HCT116 (cell line): Measurements from ENCODE around the gene MED13L. TPM values are rescaled to one million over a fixed set of nuclear protein-coding genes. Genes with fewer than 3 reads are reported as not detected.

Experiments used
- ATAC-seq: fragments of 200-7000 bp; cut with Tn5 transposase; 2 replicates; pipeline ENCODE4 v1.9.1; 2020; ENCODE audit warnings: mild to moderate bottlenecking, moderate library complexity
- BruUV-seq: library from RNA; stranded (reverse); fragments of 400-500 nt; replicated peaks from 2 replicates; lab custom pipeline; 2021; lab: Mats Ljungman, UMichigan
- CTCF ChIA-PET: fragments of 300-600 bp; sonication (Branson Sonifier 250); formaldehyde crosslinking; loops from one replicate; lab custom pipeline; 2021; ENCODE audit warnings: antibody characterized with exemption; lab: Charles Lee
- POLR2A ChIA-PET: fragments of 300-600, 350-600 bp; sonication (Branson Sonifier 250); formaldehyde crosslinking; loops from one replicate; lab custom pipeline; 2021; ENCODE audit warnings: antibody characterized with exemption; lab: Charles Lee
- RAD21 ChIA-PET, 2 experiments: fragments of 300-600 bp; sonication (Branson Sonifier 250); formaldehyde crosslinking; loops; one replicate each; lab custom pipeline; 2023; ENCODE audit warnings: low total read pairs in 2 of 2; ENCODE audit not compliant: uncharacterized antibody in 2 of 2, unreplicated experiment in 2 of 2, low non-redundant PET in 1 of 2; lab: Charles Lee
- DNase-seq: peaks from one replicate; pipeline ENCODE4 v3.0.0-alpha.2; 2010; ENCODE audit warnings: low read depth, low spot score
- H2AFZ ChIP-seq: fragments of 200-600 bp; shearing (Covaris generic), sonication (generic); 2 replicates; pipeline ENCODE4 v1.6.1; 2017; ENCODE audit warnings: low read depth, mixed run types, mixed read lengths, antibody characterized with exemption, low read length; ENCODE audit not compliant: poor library complexity, severe bottlenecking
- H3K27ac ChIP-seq: 2 replicates; pipeline ENCODE4 v1.5.1; 2012; ENCODE audit warnings: low read depth, low read length
- H3K27me3 ChIP-seq: fragments of 200-600 bp; sonication (generic); 2 replicates; pipeline ENCODE4 v1.6.1; 2016; ENCODE audit warnings: mixed run types, low read length, mixed read lengths; ENCODE audit not compliant: insufficient read depth
- H3K36me3 ChIP-seq, 2 experiments: fragments of 200-500 bp in 1 of 2; fragments of 200-600 bp in 1 of 2; sonication (Bioruptor generic) in 1 of 2; sonication (generic) in 1 of 2; 2 replicates each; pipeline versions ENCODE4 v1.5.1 to v1.6.1; 2014 to 2016; ENCODE audit warnings: low read length in 2 of 2, inconsistent platforms in 1 of 2, mixed read lengths in 1 of 2, mixed run types in 1 of 2; ENCODE audit not compliant: insufficient read depth in 2 of 2, control insufficient read depth in 1 of 2
- H3K4me1 ChIP-seq, 2 experiments: fragments of 200-600 bp in 1 of 2; sonication (generic) in 1 of 2; 2 replicates each; pipeline versions ENCODE4 v1.5.1 to v1.6.1; 2012 to 2017; ENCODE audit warnings: low read length in 2 of 2, inconsistent platforms in 1 of 2, mild to moderate bottlenecking in 1 of 2, mixed read lengths in 1 of 2, mixed run types in 1 of 2, moderate library complexity in 1 of 2; ENCODE audit not compliant: insufficient read depth in 2 of 2, control insufficient read depth in 1 of 2
- H3K4me2 ChIP-seq: fragments of 200-600 bp; sonication (generic); 2 replicates; pipeline ENCODE4 v1.6.1; 2017; ENCODE audit warnings: mixed run types, low read length, mixed read lengths
- H3K4me3 ChIP-seq, 2 experiments: fragments of 200-600 bp in 1 of 2; sonication (generic) in 1 of 2; replicated peaks in 1 of 2; 2 replicates each; pipeline ENCODE4 v1.5.1; 2011 to 2016; ENCODE audit warnings: low read length in 2 of 2, control low read depth in 1 of 2, low read depth in 1 of 2, mild to moderate bottlenecking in 1 of 2, mixed read lengths in 1 of 2, mixed run types in 1 of 2
- H3K79me2 ChIP-seq: fragments of 200-600 bp; sonication (generic); 2 replicates; pipeline ENCODE4 v1.6.1; 2017; ENCODE audit warnings: mild to moderate bottlenecking, mixed run types, low read length, moderate library complexity, mixed read lengths; ENCODE audit not compliant: insufficient read depth
- H3K9ac ChIP-seq: fragments of 200-600 bp; sonication (generic); 2 replicates; pipeline ENCODE4 v1.6.1; 2016; ENCODE audit warnings: low read length, mixed read lengths
- H3K9me2 ChIP-seq: fragments of 200-600 bp; sonication (generic), shearing (Covaris generic); 2 replicates; pipeline ENCODE4 v1.6.1; 2017; ENCODE audit warnings: mixed run types, mild to moderate bottlenecking, moderate library complexity; ENCODE audit not compliant: insufficient read depth
- H3K9me3 ChIP-seq, 2 experiments: fragments of 200-500 bp in 1 of 2; fragments of 200-600 bp in 1 of 2; sonication (Bioruptor generic) in 1 of 2; sonication (generic) in 1 of 2; 2 replicates each; pipeline ENCODE4 v1.6.1; 2014 to 2017; ENCODE audit warnings: low read length in 2 of 2, mixed read lengths in 2 of 2, inconsistent platforms in 1 of 2, low read depth in 1 of 2, mild to moderate bottlenecking in 1 of 2, mixed run types in 1 of 2, moderate library complexity in 1 of 2; ENCODE audit not compliant: control insufficient read depth in 1 of 2, insufficient read depth in 1 of 2
- H4K20me1 ChIP-seq: fragments of 200-600 bp; sonication (generic), shearing (Covaris generic); 2 replicates; pipeline ENCODE4 v1.6.1; 2017; ENCODE audit warnings: mixed run types, mild to moderate bottlenecking, moderate library complexity; ENCODE audit not compliant: insufficient read depth
- EGR1 ChIP-seq: IDR thresholded peaks from 2 replicates; pipeline ENCODE4 v1.6.1; 2012; ENCODE audit warnings: low read depth
- EZH2phosphoT487 ChIP-seq: fragments of 200-600 bp; IDR thresholded peaks from 2 replicates; pipeline ENCODE4 v1.6.1; 2018; ENCODE audit warnings: antibody characterized with exemption, borderline replicate concordance
- FOSL1 ChIP-seq: IDR thresholded peaks from 2 replicates; pipeline ENCODE4 v1.6.1; 2012; ENCODE audit warnings: low read depth
- SRF ChIP-seq: IDR thresholded peaks from 2 replicates; pipeline ENCODE4 v1.6.1; 2012; ENCODE audit warnings: low read depth
- YY1 ChIP-seq: IDR thresholded peaks from 2 replicates; pipeline ENCODE4 v1.6.1; 2011; ENCODE audit warnings: low read length, low read depth, moderate library complexity, mild to moderate bottlenecking; ENCODE audit not compliant: insufficient replicate concordance; ENCODE audit errors: extremely low read depth
- ZNF274 ChIP-seq: fragments of 200-500 bp; sonication (Bioruptor generic); IDR thresholded peaks from 2 replicates; pipeline ENCODE4 v1.6.1; 2014; ENCODE audit warnings: mild to moderate bottlenecking, low read depth, low read length, inconsistent platforms
- intact Hi-C: fragments of 100-400 bp; cut with micrococcal nuclease; formaldehyde crosslinking; loops from 2 replicates; pipeline ENCODE4 v1.10.0; 2022
- total RNA-seq: library from RNA; stranded (reverse); gene quantifications from one replicate; pipeline ENCODE4 v1.2.1, GENCODE V29; 2021; ENCODE audit not compliant: unreplicated experiment
- TF ChIP-seq, protein P1 (sequence below): IDR thresholded peaks from 2 replicates; pipeline ENCODE4 v1.6.1; 2012
- TF ChIP-seq, protein P2 (sequence below): IDR thresholded peaks from 2 replicates; pipeline ENCODE4 v1.6.1; 2012; ENCODE audit warnings: low read depth

MED13L gene
- total RNA-seq, 1 experiment from 2014 or later, result 176 TPM

DNA sequence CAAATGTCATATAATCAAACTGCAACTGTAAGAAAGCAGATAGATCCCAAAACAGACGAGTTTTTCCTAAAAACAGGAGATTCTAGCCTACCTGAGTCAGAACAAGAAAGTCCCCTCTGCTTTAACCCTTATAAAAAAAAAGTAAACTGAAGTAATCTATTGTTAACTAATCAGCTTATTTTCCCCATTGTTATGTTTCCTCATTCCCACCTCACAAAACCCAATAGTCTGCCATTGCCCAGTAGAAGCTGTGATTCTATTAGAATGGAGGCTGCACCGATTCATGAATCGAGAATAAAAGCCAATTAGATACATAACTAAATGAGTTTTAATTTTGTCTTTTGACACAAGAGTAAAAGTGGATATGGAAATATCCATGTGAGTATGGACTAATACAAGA, 115.4 kb downstream of the MED13L start (continued):
- TF ChIP-seq EZH2phosphoT487, result no peak
- no peak for TF ChIP-seq SRF

DNA sequence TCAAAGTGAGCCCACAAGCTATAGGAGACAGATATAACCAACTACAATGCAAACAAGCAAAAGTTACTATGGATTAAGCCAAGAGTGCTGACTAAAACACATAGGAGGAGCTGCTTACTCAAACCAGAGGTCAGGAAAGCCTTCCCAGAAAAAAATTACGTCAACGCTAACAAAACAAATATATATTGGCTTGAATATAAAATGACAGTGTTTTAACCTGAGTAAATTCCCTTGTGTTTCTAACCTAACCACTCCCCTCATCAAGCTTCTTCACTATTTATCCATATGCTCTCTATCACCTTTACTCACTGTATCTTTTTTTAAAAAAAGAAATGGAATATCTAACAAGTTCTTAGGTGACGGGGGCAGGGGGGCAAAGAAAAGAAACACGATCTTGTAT, 115.9 kb downstream of the MED13L start:
- ATAC-seq (no peak), DNase-seq (no peak)
- ChIA-PET RAD21 (no interaction called here), POLR2A (no interaction called here), CTCF (no interaction called here)
- intact Hi-C loops, result no loop called here
- peaks cover 100% of the 10 kb centered on the region for H3K79me2 ChIP-seq
- no TSS peak for BruUV-seq
- no peaks in the 10 kb centered on the region for H3K9me2 ChIP-seq
- no peak overlapping the region for H3K27ac ChIP-seq
- no peak overlapping the region for H3K4me3 ChIP-seq
- no peaks in the 10 kb centered on the region for H3K9me3 ChIP-seq
- no peaks in the 10 kb centered on the region for H3K27me3 ChIP-seq
- H3K4me1 ChIP-seq, result peaks cover 52 to 68% of the 10 kb centered on the region in 2 experiments
- no peak overlapping the region; the same call in 1 of the 2 replicates for H3K4me2 ChIP-seq
- H2AFZ ChIP-seq, result no peak overlapping the region
- H3K9ac ChIP-seq, result no peak overlapping the region
- TF ChIP-seq FOSL1, result no peak
- TF ChIP-seq, protein P1, sequence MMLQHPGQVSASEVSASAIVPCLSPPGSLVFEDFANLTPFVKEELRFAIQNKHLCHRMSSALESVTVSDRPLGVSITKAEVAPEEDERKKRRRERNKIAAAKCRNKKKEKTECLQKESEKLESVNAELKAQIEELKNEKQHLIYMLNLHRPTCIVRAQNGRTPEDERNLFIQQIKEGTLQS, result no peak
- TF ChIP-seq ZNF274, result no peak
- no peak for TF ChIP-seq EGR1
- no peak for TF ChIP-seq YY1
- TF ChIP-seq, protein P2, sequence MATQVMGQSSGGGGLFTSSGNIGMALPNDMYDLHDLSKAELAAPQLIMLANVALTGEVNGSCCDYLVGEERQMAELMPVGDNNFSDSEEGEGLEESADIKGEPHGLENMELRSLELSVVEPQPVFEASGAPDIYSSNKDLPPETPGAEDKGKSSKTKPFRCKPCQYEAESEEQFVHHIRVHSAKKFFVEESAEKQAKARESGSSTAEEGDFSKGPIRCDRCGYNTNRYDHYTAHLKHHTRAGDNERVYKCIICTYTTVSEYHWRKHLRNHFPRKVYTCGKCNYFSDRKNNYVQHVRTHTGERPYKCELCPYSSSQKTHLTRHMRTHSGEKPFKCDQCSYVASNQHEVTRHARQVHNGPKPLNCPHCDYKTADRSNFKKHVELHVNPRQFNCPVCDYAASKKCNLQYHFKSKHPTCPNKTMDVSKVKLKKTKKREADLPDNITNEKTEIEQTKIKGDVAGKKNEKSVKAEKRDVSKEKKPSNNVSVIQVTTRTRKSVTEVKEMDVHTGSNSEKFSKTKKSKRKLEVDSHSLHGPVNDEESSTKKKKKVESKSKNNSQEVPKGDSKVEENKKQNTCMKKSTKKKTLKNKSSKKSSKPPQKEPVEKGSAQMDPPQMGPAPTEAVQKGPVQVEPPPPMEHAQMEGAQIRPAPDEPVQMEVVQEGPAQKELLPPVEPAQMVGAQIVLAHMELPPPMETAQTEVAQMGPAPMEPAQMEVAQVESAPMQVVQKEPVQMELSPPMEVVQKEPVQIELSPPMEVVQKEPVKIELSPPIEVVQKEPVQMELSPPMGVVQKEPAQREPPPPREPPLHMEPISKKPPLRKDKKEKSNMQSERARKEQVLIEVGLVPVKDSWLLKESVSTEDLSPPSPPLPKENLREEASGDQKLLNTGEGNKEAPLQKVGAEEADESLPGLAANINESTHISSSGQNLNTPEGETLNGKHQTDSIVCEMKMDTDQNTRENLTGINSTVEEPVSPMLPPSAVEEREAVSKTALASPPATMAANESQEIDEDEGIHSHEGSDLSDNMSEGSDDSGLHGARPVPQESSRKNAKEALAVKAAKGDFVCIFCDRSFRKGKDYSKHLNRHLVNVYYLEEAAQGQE, result no peak
- TF ChIP-seq SRF, result no peak
- H4K20me1 ChIP-seq, result peaks cover 81% of the 10 kb centered on the region
- no peaks in the 10 kb centered on the region for H3K36me3 ChIP-seq
